K562 (cell line): ENCODE measurements around the gene MAP3K12. TPM values are rescaled to one million over a fixed set of nuclear protein-coding genes. Genes with fewer than 3 reads are reported as not detected.

Source experiments
- ATAC-seq: fragments of 200-7000 bp; cut with Tn5 transposase; 3 replicates; pipeline ENCODE4 v1.9.1; 2020; ENCODE audit warnings: moderate library complexity
- BruUV-seq: library from RNA; stranded (reverse); fragments of 400-500 nt; replicated peaks from 2 replicates; lab custom pipeline; 2021; lab: Mats Ljungman, UMichigan
- CTCF ChIA-PET: fragments of 300-600 bp; formaldehyde crosslinking; extraction: SDS; loops from one replicate; lab custom pipeline; 2021; ENCODE audit warnings: low intra/inter-chr PET ratio; lab: Yijun Ruan, JAX
- POLR2A ChIA-PET: fragments of 300-600, 350-650 bp; sonication (Branson Sonifier 250); formaldehyde crosslinking; extraction: SDS; loops from one replicate; lab custom pipeline; 2021; ENCODE audit warnings: antibody characterized with exemption, inconsistent platforms; lab: Yijun Ruan, JAX
- DNase-seq, 4 experiments: peaks; one replicate each; pipeline versions ENCODE4 v3.0.0 to v3.0.0-alpha.2; 2011 to 2018; ENCODE audit warnings: low spot score in 3 of 4, mixed read lengths in 3 of 4; ENCODE audit errors: extremely low read depth in 1 of 4
- FAIRE-seq: peaks from 2 replicates; lab custom pipeline; 2011; peaks lifted over from hg19 to GRCh38; lab: Jason Lieb, UNC
- H2AFZ ChIP-seq: 2 replicates; pipeline ENCODE4 v1.6.0; 2011; ENCODE audit warnings: low read depth, low read length, control low read depth, inconsistent platforms
- H3K27ac ChIP-seq: fragments of 200-600 bp; 3 replicates; pipeline ENCODE4 v1.8.0; 2011; ENCODE audit warnings: low read depth, mild to moderate bottlenecking, control low read depth, inconsistent platforms, low read length, moderate library complexity, mixed read lengths; ENCODE audit errors: extremely low read depth
- H3K27me3 ChIP-seq, 2 experiments: fragments of 300-600 bp in 1 of 2; 2 replicates in 1 of 2; 3 replicates in 1 of 2; pipeline versions ENCODE4 v1.6.0 to v1.8.0; 2011; ENCODE audit warnings: inconsistent platforms in 2 of 2, low read length in 2 of 2, mild to moderate bottlenecking in 1 of 2, mixed read lengths in 1 of 2, moderate library complexity in 1 of 2; ENCODE audit not compliant: control insufficient read depth in 2 of 2, insufficient read depth in 2 of 2
- H3K36me3 ChIP-seq: fragments of 300-600 bp; 3 replicates; pipeline ENCODE4 v1.8.0; 2011; ENCODE audit warnings: mild to moderate bottlenecking, low read length, inconsistent platforms; ENCODE audit not compliant: control insufficient read depth, insufficient read depth
- H3K4me1 ChIP-seq, 2 experiments: fragments of 200-600 bp in 1 of 2; replicated peaks in 1 of 2; 2 replicates in 1 of 2; 3 replicates in 1 of 2; pipeline versions ENCODE4 v1.5.1 to v1.8.0; 2011; ENCODE audit warnings: inconsistent platforms in 2 of 2, low read length in 2 of 2, mild to moderate bottlenecking in 1 of 2, mixed read lengths in 1 of 2, moderate library complexity in 1 of 2; ENCODE audit not compliant: control insufficient read depth in 2 of 2, insufficient read depth in 2 of 2
- H3K4me2 ChIP-seq: 2 replicates; pipeline ENCODE4 v1.6.1; 2011; ENCODE audit warnings: low read length, control low read depth, inconsistent platforms, mixed read lengths; ENCODE audit not compliant: insufficient read depth
- H3K4me3 ChIP-seq: fragments of 200-600 bp; sonication (generic), shearing (Covaris generic); 2 replicates; pipeline ENCODE4 v1.5.1; 2016; ENCODE audit warnings: control low read depth, inconsistent platforms
- H3K79me2 ChIP-seq: fragments of 200-600 bp; 3 replicates; pipeline ENCODE4 v1.8.0; 2011; ENCODE audit warnings: low read length, inconsistent platforms; ENCODE audit not compliant: control insufficient read depth, insufficient read depth
- H3K9ac ChIP-seq, 2 experiments: 2 replicates each; pipeline versions ENCODE4 v1.6.0 to v1.6.1; 2011; ENCODE audit warnings: low read depth in 2 of 2, low read length in 2 of 2, control low read depth in 1 of 2, inconsistent platforms in 1 of 2, mild to moderate bottlenecking in 1 of 2, mixed read lengths in 1 of 2; ENCODE audit not compliant: insufficient read depth in 1 of 2
- H3K9me1 ChIP-seq: one replicate; pipeline ENCODE4 v1.6.0; 2011; ENCODE audit warnings: inconsistent platforms, mild to moderate bottlenecking, low read length, moderate library complexity; ENCODE audit not compliant: control insufficient read depth, insufficient read depth
- H3K9me3 ChIP-seq: replicated peaks from 2 replicates; pipeline ENCODE4 v1.5.1; 2011; ENCODE audit warnings: low read depth, low read length, inconsistent platforms; ENCODE audit not compliant: control insufficient read depth, insufficient read depth
- H4K20me1 ChIP-seq: replicated peaks from 2 replicates; pipeline ENCODE4 v1.6.1; 2011; ENCODE audit warnings: low read length, inconsistent platforms, mixed read lengths; ENCODE audit not compliant: control insufficient read depth, insufficient read depth
- CGGBP1 ChIP-seq: fragments of 250-450 bp; sonication (Bioruptor Pico); IDR thresholded peaks from 2 replicates; pipeline ENCODE4 v1.9.0; 2021; ENCODE audit warnings: mild to moderate bottlenecking
- HINFP ChIP-seq: fragments of 450-650 bp; conservative IDR thresholded peaks from 2 replicates; pipeline ENCODE4 v1.6.1; 2016; ENCODE audit warnings: missing genetic modification characterization, low read depth, mild to moderate bottlenecking, control low read depth, missing compliant biosample characterization
- PHF20 ChIP-seq: fragments of 450-650 bp; IDR thresholded peaks from 2 replicates; pipeline ENCODE4 v1.6.1; 2018; ENCODE audit not compliant: partially characterized antibody
- ZNF589 ChIP-seq: fragments of 200-800 bp; sonication (Bioruptor generic); IDR thresholded peaks from 2 replicates; pipeline ENCODE4 v1.6.1; 2016; ENCODE audit warnings: low read depth, missing genetic modification characterization, missing compliant biosample characterization
- ZNF639 ChIP-seq, 2 experiments: fragments of 200-800 bp in 1 of 2; sonication (Bioruptor generic) in 1 of 2; sonication (generic) in 1 of 2; formaldehyde crosslinking in 1 of 2; IDR thresholded peaks in 1 of 2; conservative IDR thresholded peaks in 1 of 2; 2 replicates each; pipeline versions ENCODE4 v1.5.0 to v1.6.1; 2016 to 2020; ENCODE audit warnings: missing compliant biosample characterization in 1 of 2, missing genetic modification characterization in 1 of 2, missing genetic modification reagents in 1 of 2
- WGBS: fragments of 100-300 bp; shearing (Covaris generic); methylation state at CpG from one replicate; pipeline ENCODE4 v1.1.6; 2016; ENCODE audit warnings: low coverage, mixed read lengths; ENCODE audit not compliant: insufficient coverage; ENCODE audit errors: missing lambda C conversion rate; 5-methylcytosine and 5-hydroxymethylcytosine counted together
- in situ Hi-C: fragments of 300-500 bp; cut with MboI; formaldehyde crosslinking; loops from 4 replicates; pipeline ENCODE4 v1.15.0; 2018; ENCODE audit warnings: inconsistent platforms, mixed read lengths
- intact Hi-C: fragments of 100-400 bp; cut with micrococcal nuclease; formaldehyde crosslinking; loops from 2 replicates; pipeline ENCODE4 v1.14.2; 2022
- polyA plus RNA-seq, 8 experiments: library from polyadenylated mRNA; depleted of rRNA in 4 of 8; stranded (reverse) in 5 of 8; unstranded in 3 of 8; fragments of >200 nt; fragmentation: Nextera tagmentation in 2 of 8; fragmentation: Illumina TruSeq in 1 of 8; extraction: Ambion mirVana in 2 of 8; extraction: Trizol in 1 of 8; gene quantifications; 2 replicates each; pipeline versions ENCODE4 v1.2.1 to v1.2.3, GENCODE V29; 2011 to 2014; ENCODE audit warnings: inconsistent platforms in 1 of 8, missing spikeins in 1 of 8
- total RNA-seq, 7 experiments: library from RNA; depleted of rRNA in 6 of 7; stranded (reverse); fragments of >200 nt in 6 of 7; fragmentation: Illumina TruSeq in 2 of 7; extraction: Trizol in 2 of 7; gene quantifications; 2 replicates each; pipeline versions ENCODE4 v1.2.1 to v1.2.3, GENCODE V29; 2011 to 2021; ENCODE audit warnings: low replicate concordance in 1 of 7
- TF ChIP-seq, protein P1 (sequence below): fragments of 250-450 bp; sonication (Bioruptor Pico); IDR thresholded peaks from 2 replicates; pipeline ENCODE4 v1.4.0; 2020; ENCODE audit warnings: mild to moderate bottlenecking, moderate library complexity

Gene MAP3K12
- total and polyA plus RNA-seq, 9 of the 15 experiments (the other 6 are each of a cell fraction or from before 2014, with no cell fraction given) = 0.10 to 2.4 (median 1.6) TPM

DNA sequence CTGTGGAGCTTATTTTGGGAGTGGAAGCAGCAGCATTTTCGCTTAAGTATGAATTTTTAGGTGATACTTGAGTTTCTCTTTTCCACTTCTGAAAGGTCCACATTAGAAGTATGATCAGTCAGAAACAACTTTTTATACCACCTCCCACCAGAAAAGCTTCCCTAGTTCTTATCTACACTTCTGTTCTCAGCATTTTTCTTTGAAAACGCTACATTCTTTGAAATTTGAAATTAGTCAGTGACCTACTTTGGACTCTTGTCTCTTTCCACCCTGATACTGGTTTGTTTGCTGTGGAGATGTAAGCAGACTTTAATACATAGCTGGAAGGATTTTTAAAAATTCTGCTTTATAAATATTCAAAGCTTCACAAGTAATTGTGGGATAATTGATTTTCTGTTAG lies 25.2 kb downstream of the MAP3K12 start:
- ChIA-PET POLR2A (interaction anchor here (1.0 to 8.8 kb wide), 10 partner anchors 10 to 206 kb away, joined by 3 to 99 read pairs (median 8); partner anchors contain the start of genes ESPL1 and TARBP2), CTCF (interaction anchor here (0.6 to 0.8 kb wide), 2 partner anchors 122 to 187 kb away, joined by 3 read pairs; no protein-coding TSS in a partner anchor)
- TSS peak; percentile 10 for BruUV-seq
- in situ Hi-C loops = no loop called here
- H4K20me1 ChIP-seq = peaks cover 37% of the 10 kb centered on the region
- H3K4me2 ChIP-seq = no peak overlapping the region
- no peak overlapping the region; the same call in 2 of the 3 replicates for H3K27ac ChIP-seq
- no peak overlapping the region for H3K9ac ChIP-seq
- H3K4me3 ChIP-seq = no peak overlapping the region
- no peaks in the 10 kb centered on the region for H3K27me3 ChIP-seq
- H3K36me3 ChIP-seq = peaks cover 99% of the 10 kb centered on the region
- H3K79me2 ChIP-seq = peaks cover 67% of the 10 kb centered on the region
- H2AFZ ChIP-seq = no peak overlapping the region
- H3K4me1 ChIP-seq = peaks cover 0 to 5% of the 10 kb centered on the region in 2 experiments; a peak in 3 of 5 replicates
- FAIRE-seq (no peak), ATAC-seq (no peak), DNase-seq (no peak)
- no peaks in the 10 kb centered on the region for H3K9me1 ChIP-seq
- no peaks in the 10 kb centered on the region for H3K9me3 ChIP-seq
- TF ChIP-seq ZNF639 (CRISPR knock-in tag; conservative IDR thresholded peaks at IDR 0.05 in 1 of 2, IDR thresholded peaks at IDR 0.05 in 1 of 2) (no peak), ZNF589 (CRISPR knock-in tag) (no peak), PHF20 (no peak), CGGBP1 (CRISPR knock-in tag) (no peak), HINFP (tag) (no peak)
- TF ChIP-seq, protein P1, sequence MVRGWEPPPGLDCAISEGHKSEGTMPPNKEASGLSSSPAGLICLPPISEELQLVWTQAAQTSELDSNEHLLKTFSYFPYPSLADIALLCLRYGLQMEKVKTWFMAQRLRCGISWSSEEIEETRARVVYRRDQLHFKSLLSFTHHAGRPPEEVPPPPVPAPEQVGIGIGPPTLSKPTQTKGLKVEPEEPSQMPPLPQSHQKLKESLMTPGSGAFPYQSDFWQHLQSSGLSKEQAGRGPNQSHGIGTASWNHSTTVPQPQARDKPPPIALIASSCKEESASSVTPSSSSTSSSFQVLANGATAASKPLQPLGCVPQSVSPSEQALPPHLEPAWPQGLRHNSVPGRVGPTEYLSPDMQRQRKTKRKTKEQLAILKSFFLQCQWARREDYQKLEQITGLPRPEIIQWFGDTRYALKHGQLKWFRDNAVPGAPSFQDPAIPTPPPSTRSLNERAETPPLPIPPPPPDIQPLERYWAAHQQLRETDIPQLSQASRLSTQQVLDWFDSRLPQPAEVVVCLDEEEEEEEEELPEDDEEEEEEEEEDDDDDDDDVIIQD (CRISPR knock-in tag) = no peak
- WGBS = 56% methylated on average over 2 of the region's 2 CpGs
- intact Hi-C loops = no loop called here
